GM19193 (cell line): ENCODE measurements around the gene HBQ1.

Experiments
- POLR2A ChIP-seq: IDR thresholded peaks from 4 replicates; pipeline ENCODE4 v1.6.1; 2011; ENCODE audit not compliant: insufficient read depth, insufficient read length; ENCODE audit errors: extremely low read depth

The HBQ1 gene

DNA sequence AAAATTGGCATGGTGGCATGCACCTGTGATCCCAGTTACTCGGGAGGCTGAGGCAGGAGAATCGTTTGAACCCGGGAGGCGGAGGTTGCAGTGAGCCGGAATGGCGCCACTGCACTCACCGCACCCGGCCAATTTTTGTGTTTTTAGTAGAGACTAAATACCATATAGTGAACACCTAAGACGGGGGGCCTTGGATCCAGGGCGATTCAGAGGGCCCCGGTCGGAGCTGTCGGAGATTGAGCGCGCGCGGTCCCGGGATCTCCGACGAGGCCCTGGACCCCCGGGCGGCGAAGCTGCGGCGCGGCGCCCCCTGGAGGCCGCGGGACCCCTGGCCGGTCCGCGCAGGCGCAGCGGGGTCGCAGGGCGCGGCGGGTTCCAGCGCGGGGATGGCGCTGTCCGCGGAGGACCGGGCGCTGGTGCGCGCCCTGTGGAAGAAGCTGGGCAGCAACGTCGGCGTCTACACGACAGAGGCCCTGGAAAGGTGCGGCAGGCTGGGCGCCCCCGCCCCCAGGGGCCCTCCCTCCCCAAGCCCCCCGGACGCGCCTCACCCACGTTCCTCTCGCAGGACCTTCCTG lies at the start of gene HBQ1:
HBQ1 (plus strand) TSS at position 359 of the 575 bp plus-strand sequence; CDS start at position 387, 28 bp downstream.
- TF ChIP-seq POLR2A = no peak

DNA sequence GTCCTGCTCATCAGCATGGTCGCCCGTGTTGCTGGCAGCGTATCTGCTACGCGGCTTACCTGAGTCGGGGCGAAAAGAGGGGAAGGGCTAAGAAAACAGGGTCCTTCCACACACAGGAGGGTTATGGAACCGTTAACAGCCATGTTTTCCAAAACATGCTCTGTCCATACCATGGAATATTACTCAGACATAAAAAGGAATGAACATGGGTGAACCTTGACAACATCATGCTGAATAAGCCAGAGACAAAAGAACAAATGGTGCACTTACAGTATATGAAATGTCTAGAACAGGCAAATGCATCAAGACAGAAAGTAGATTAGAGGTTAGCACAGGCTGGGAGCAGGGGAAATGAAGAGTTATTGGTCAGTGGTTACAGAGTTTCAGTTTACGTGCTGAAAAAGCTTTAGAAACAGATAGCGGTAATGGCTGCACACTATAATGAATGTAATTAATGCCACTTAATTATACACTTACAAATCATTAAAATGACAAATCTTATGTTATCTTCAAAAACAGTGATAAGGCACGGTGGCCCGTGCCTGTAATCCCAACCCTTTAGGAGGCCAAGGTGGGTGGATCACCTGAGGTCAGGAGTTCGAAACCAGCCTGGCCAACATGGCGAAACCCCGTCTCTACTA lies 49.6 kb upstream of the HBQ1 start:
- no peak for TF ChIP-seq POLR2A

DNA sequence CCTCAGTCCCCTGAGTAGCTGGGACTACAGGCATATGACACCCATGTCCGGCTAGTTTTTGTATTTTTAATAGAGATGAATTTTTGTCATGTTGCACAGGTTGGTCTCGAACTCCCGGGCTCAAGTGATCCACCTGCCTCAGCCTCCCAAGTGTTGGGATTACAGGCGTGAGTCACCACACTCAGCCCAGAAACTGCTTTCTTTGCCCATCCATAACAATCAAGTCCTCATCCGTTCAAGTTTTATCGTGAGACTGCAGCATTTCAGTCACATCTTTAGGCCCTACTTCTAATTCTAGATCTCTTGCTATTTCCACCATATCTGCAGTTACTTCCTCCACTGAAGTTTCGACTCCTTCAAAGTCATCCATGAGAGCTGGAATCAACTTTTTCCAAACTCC lies 48.1 kb upstream of the HBQ1 start:
- no peak for TF ChIP-seq POLR2A

DNA sequence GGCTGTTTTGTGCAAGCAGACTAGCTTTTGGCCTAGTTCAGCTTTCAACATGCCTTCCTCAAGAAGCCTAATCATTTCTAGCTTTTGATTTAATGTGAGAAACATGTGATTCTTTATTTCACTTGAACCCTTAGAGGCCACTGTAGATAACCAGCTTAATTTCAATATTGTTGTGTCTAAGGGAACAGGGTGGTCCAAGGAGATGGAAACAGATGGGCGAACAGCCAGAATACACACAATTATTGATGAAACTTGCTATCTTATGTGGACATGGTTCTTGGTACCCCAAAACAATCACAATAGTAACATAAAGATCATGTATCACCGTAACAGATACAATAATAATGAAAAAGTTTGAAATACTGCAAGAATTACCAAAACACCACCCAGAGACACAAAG lies 46.5 kb upstream of the HBQ1 start:
- TF ChIP-seq POLR2A = no peak

DNA sequence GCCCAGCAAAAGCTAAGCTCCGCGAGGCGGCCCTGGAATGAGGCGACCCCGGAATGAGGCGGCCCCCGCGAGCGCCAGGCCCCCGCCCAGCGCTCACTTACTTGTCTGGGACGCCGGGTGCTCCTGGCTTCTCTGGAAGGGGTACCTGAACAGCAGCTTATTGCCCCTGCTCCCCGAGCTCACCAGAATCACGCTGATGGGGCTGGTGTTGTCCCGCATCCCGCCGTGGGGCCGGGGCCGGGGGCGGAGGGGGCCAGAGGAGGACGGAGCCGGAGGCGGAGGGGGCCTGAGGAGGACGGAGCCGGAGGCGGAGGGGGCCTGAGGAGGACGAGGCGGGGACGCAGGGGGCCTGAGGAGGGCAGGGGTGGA lies 42.2 kb upstream of the HBQ1 start:
- no peak for TF ChIP-seq POLR2A

DNA sequence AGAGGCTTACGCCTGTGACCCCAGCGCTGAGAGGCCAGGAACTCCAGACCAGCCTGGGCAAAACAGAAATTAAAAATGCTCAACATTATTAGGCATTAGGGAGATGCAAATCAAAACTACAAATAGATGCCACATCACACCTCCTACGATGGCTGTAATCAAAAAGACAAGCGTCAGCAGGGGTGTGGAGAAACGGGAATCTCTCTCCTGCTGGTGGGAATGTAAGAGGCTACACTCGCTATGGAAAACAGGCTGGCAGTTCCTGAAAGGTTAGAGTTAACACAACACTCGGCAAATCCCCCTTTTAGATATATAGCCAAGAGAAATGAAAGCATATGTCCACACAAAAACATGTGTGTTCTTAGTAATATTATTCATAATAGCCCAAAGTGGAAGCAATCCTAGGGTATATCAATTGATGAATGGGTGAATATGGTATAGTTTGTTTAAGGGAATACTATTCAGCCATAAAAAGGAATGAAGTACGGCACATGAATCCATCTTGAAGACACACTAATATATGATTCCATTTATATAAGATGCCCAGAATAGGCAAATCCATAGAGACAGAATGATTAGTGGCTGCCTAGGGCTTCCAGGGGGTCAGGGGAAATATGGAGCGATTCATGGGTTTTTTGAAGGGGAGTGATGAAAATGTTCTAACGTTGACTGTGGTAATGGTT lies 39.9 kb upstream of the HBQ1 start:
- TF ChIP-seq POLR2A = no peak

DNA sequence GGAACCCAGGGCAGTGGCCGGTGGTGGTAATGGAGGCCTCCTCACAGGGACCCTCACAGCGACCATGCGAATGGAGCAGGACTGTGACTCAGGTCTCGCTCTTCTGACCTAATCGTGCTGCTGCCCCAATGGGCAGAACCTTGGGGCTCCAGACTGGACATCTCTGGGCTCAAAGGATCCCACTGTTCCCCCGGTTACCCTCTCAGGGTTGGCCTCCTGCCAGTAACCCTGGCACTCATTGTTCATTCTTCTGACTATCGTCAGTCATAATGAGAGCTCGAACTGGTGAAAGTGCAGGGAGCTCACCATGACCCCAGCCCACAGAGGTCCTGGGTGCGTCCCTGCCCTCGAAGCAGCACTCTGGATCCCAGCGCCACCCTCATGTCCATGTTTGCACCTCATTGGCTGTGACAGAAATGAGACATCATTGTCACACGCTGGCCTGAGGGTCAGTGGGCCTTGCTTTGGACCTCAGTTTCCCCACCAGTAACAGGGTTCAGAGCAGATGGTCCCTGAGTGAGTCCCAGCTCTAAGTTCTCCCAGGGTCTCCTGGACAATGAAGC lies 37.8 kb upstream of the HBQ1 start:
- TF ChIP-seq POLR2A = no peak

DNA sequence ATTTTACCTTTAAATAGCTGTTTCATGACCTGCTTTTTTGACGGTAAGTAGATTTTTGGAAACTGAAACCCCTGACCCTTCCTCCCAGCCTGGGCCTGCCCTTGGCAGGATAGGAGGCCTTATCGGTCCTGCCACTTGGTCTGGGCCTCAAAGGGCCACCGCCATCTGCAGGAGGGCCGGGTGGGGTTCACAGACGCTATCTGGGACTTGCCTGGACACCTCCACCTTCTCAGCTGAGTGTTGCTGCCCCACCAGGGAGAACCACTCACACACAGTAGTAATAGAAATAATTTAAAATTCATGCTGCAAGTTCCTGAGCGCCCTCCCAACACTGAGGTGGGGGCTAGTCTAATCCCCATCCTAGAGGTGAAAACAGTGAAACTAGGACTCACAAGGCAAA lies 37.2 kb upstream of the HBQ1 start:
- TF ChIP-seq POLR2A = no peak

DNA sequence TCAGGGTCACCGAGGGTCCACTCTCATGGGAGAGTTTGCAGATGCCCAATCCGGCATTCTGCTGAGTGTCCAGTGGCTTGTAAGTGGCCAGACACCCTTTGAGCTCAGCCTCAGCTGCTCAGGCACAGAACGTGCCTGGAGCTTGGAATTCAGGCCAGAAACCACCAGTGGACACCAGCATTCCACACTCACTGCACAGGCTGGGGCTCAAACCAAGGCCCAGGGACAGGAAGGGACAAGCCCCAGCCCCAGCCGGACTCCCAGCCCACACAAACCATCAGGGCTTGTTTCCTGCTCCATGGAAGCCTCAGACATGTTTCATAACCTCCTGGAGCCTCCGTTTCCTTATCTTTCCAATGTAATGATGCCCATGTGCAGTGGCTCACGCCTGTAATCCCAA lies 36.8 kb upstream of the HBQ1 start:
- TF ChIP-seq POLR2A = no peak

DNA sequence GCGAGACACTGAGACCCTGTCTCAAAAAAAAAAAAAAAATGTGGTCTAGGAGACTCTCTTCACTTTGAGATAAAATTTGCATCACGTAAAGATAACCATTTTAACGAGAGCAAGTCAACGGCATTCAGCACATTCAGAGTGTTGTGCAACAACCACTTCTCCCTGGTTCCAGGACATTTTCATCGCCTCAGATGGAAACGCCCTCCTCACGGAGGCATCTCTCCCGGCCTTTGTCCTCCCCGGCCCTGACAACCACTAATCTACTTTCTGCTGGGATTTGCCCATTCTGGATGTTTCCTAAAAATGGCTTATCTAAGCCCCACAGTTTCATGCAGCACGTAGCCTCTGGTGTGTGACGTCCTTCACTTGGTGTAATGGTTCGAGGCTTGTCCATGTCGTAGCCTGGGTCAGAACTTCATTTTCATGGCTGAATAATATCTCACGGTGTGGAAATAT lies 35.4 kb upstream of the HBQ1 start:
- no peak for TF ChIP-seq POLR2A

DNA sequence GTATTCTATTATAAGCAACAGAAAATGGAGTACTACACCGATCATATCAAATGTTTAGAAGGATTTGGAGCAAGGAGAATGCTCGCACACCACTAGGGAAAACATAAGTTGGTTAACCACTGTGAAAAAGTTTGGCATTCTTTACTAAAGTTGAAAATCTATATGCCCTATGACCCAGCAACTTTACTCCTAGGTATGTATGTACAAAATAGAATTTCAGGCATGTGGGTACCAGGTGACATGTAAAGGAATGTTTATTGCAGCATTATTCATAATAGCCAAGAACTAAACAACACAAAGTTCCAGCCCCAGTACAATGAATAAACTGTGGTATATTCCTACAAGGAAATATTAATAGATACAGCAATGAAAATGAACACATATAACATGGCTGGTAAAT lies 33.6 kb upstream of the HBQ1 start:
- no peak for TF ChIP-seq POLR2A

DNA sequence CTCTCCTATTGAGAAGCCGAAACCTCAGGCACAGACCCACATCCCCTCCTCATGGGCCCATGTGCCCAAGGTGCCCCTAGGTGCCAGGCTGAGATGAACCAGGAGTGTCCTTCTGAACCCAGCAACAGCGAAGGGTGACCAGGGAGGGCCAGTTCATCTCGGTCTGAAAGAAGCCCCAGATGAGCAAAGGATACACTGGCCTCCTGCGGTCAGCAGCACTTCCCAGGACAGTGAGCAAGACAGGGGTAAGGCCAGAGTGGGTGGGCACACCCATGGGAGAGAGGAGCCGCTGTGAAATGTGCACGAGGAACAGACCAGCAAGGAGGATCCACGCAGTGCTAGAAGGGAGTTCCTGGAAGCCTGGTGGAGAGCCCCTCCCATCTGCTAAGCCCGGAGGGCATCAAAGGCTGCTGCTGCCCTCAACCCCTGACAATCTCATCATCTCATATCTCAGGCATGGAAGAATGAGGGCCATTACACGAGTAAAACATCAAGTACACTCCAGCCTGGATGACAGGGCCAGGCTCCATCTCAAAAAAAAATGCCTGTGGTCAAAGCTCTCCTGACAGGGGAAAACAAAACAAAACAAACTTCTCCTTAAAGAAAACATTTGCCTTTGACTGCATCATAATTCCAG lies 31.1 kb upstream of the HBQ1 start:
- TF ChIP-seq POLR2A = no peak

DNA sequence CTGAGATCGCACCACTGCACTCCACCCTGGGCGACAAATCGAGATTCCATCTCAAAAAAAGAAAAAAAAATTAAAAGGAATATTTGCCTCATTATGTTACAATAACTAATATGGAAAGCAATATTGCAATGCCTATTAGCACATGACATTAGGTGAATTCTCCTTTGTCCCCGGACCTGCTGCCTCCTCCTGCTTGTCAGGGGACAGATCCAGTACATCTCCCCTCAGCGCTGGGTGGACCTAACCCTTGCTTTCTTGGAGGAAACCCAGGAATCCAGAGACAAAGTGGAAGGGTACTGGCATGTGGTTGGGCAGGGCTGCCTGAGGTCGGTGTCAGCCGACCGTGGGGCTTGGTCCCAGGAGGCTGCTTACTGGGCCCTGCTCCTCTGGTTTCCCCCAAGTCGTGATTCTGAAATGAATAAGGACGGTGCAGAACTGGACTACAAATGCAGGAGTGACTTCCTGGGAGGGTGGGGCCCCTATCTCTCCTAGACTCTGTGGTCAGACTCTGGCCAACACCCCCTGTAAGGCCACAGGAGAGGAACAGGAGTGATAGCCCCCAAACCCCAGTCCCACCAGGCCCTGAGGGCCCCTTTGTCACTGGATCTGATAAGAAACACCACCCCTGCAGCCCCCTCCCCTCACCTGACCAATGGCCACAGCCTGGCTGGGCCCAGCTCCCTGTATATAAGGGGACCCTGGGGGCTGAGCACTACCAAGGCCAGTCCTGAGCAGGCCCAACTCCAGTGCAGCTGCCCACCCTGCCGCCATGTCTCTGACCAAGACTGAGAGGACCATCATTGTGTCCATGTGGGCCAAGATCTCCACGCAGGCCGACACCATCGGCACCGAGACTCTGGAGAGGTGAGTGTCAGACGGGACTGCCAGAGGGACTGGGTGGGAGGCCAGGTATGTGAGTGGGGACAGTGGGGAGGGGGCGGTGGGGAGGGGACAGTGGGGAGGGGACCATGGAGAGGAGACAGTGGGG lies 27.8 kb upstream of the HBQ1 start, which contains the start of gene HBZ:
HBZ (plus strand) TSS at position 504 of the 988 bp plus-strand sequence; CDS start at position 770, 266 bp downstream.
- TF ChIP-seq POLR2A = no peak

DNA sequence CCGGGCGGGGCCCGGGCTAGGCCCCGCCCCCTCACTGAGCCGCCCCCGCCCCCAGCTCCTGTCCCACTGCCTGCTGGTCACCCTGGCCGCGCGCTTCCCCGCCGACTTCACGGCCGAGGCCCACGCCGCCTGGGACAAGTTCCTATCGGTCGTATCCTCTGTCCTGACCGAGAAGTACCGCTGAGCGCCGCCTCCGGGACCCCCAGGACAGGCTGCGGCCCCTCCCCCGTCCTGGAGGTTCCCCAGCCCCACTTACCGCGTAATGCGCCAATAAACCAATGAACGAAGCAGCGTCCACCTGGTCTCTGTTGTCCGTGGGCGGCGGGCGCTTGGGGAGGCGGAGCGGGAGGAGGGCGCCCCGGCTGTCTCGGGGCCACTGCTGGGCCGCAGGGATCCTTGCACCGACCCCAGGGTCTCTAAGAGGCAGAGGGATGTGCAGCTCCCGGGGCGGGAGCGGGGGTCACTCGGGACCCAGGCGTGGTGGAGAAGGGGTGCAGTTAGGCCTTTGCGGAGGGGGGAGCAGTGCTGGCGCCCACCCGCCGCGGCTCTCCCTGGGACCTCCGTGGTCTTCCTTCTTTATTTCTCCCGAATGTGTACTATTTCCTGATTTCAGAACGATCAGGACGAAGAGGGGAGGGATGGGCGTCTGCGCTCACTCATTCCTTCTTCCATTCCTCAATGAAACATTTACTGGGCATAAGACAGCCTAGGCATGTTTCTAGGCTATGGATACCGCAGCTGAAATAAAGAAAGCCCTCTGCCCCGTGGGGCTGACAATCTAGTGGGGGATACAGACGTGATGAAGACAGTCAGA lies 25.8 kb upstream of the HBQ1 start:
- TF ChIP-seq POLR2A = no peak

DNA sequence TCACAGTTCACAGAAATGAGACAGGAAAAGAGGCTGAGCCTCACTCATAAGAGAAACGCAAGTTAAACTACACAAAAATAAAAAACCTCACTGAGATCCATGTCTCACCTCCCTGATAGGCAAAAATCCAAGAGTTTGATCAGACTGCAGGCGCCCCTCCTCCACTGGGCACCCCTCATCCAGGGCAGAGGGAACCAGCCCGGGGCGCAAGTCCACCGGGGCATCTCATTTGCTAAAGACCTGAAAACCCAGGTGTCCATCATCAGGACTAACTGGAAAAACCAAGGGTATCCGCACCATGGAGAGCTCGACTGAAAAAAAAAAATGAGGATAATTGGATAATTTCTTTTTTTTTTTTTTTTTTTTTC lies 25.2 kb upstream of the HBQ1 start:
- no peak for TF ChIP-seq POLR2A
